Endodermal cell (in vitro differentiated cells): ENCODE data around the gene TRDN. TPM values are rescaled to one million over a fixed set of nuclear protein-coding genes. Genes with fewer than 3 reads are reported as not detected.

Source experiments
- DNase-seq: peaks from one replicate; pipeline ENCODE4 v3.0.0-alpha.2; 2017
- H3K27ac ChIP-seq: 2 replicates; pipeline ENCODE4 v1.5.1; 2013; ENCODE audit warnings: mild to moderate bottlenecking, low read depth, low read length, moderate library complexity
- H3K27me3 ChIP-seq: 2 replicates; pipeline ENCODE4 v1.6.1; 2013; ENCODE audit warnings: mild to moderate bottlenecking, low read length, moderate library complexity; ENCODE audit not compliant: insufficient read depth, control insufficient read depth, poor library complexity, severe bottlenecking
- H3K36me3 ChIP-seq: 2 replicates; pipeline ENCODE4 v1.7.0; 2013; ENCODE audit warnings: mild to moderate bottlenecking, low read length, moderate library complexity; ENCODE audit not compliant: control insufficient read depth, insufficient read depth
- H3K4me1 ChIP-seq: one replicate; pipeline ENCODE4 v1.7.0; 2013; ENCODE audit warnings: low read length; ENCODE audit not compliant: control insufficient read depth, insufficient read depth
- H3K4me3 ChIP-seq: 2 replicates; pipeline ENCODE4 v1.5.1; 2013; ENCODE audit warnings: mild to moderate bottlenecking, low read length, moderate library complexity
- H3K9ac ChIP-seq: 2 replicates; pipeline ENCODE4 v1.6.1; 2013; ENCODE audit warnings: mild to moderate bottlenecking, low read length, moderate library complexity; ENCODE audit not compliant: poor library complexity, severe bottlenecking; ENCODE audit errors: extremely low read depth
- H3K9me3 ChIP-seq: 2 replicates; pipeline ENCODE4 v1.6.1; 2013; ENCODE audit warnings: mild to moderate bottlenecking, low read length, moderate library complexity; ENCODE audit not compliant: control insufficient read depth
- H3K27ac Mint-ChIP-seq: 2 replicates; pipeline ENCODE4 v1.8.0; 2020; ENCODE audit warnings: mixed read lengths
- H3K27me3 Mint-ChIP-seq: 2 replicates; pipeline ENCODE4 v1.8.0; 2021; ENCODE audit warnings: mild to moderate bottlenecking, mixed read lengths; ENCODE audit not compliant: insufficient read depth
- H3K36me3 Mint-ChIP-seq: 2 replicates; pipeline ENCODE4 v1.8.0; 2020; ENCODE audit warnings: low read depth, mixed read lengths
- H3K4me1 Mint-ChIP-seq: 2 replicates; pipeline ENCODE4 v1.8.0; 2020; ENCODE audit warnings: mixed read lengths
- H3K4me3 Mint-ChIP-seq: 2 replicates; pipeline ENCODE4 v1.8.0; 2020; ENCODE audit warnings: mild to moderate bottlenecking, moderate library complexity, mixed read lengths
- H3K9me3 Mint-ChIP-seq: 2 replicates; pipeline ENCODE4 v1.8.0; 2020; ENCODE audit warnings: mild to moderate bottlenecking, mixed read lengths
- CTCF ChIP-seq: fragments of 200-600 bp; sonication (generic); conservative IDR thresholded peaks from 2 replicates; pipeline ENCODE4 v1.5.0; 2021; ENCODE audit warnings: antibody characterized with exemption, mild to moderate bottlenecking
- WGBS, 2 experiments: methylation state at CpG; one replicate each; pipeline versions ENCODE4 v1.1.5 to v1.1.7; 2013; ENCODE audit warnings: missing lambda C conversion rate in 2 of 2, mixed read lengths in 1 of 2; ENCODE audit not compliant: insufficient coverage in 1 of 2, insufficient read length in 1 of 2; 5-methylcytosine and 5-hydroxymethylcytosine counted together
- total RNA-seq, 2 donors: library from RNA; stranded (reverse); fragmentation: NEBNext Ultra II Directional in 1 of 2; extraction: Animal tissue kit (Norgen Biotek cat#: 25700) in 1 of 2; gene quantifications; 2 replicates in 1 of 2; 3 replicates in 1 of 2; pipeline ENCODE4 v1.2.1, GENCODE V29; 2021

Gene TRDN
- total RNA-seq, 2 donors from 2014 or later = 74.4 to 136 TPM

GRCh38 chr6:123398072-123398471, 238.7 kb downstream of the TRDN start:
- H3K27me3 Mint-ChIP-seq = no peaks in the 10 kb centered on the region
- H3K36me3 Mint-ChIP-seq = no peaks in the 10 kb centered on the region
- H3K4me3 Mint-ChIP-seq = no peak overlapping the region
- Histone ChIP-seq H3K27ac (no peak overlapping the region), H3K9ac (no peak overlapping the region), H3K27me3 (no peaks in the 10 kb centered on the region), H3K9me3 (no peaks in the 10 kb centered on the region), H3K4me1 (peaks cover 5% of the 10 kb centered on the region), H3K36me3 (no peaks in the 10 kb centered on the region), H3K4me3 (no peak overlapping the region)
- H3K27ac Mint-ChIP-seq = no peak overlapping the region
- H3K9me3 Mint-ChIP-seq = no peaks in the 10 kb centered on the region
- TF ChIP-seq CTCF = no peak
- WGBS, 2 experiments = 93 to 95% methylated on average over 12 of the region's 12 CpGs
- no peak for DNase-seq
- peaks cover 15% of the 10 kb centered on the region for H3K4me1 Mint-ChIP-seq

GRCh38 chr6:123393331-123393730, 243.4 kb downstream of the TRDN start:
- Histone ChIP-seq H3K27me3 (no peaks in the 10 kb centered on the region), H3K4me1 (peaks cover 5% of the 10 kb centered on the region), H3K9ac (no peak overlapping the region), H3K9me3 (no peaks in the 10 kb centered on the region), H3K27ac (no peak overlapping the region), H3K4me3 (no peak overlapping the region), H3K36me3 (no peaks in the 10 kb centered on the region)
- H3K4me3 Mint-ChIP-seq = no peak overlapping the region
- H3K27ac Mint-ChIP-seq = no peak overlapping the region
- no peaks in the 10 kb centered on the region for H3K9me3 Mint-ChIP-seq
- 57 to 100% methylated on average over 1 of the region's 1 CpG for WGBS, 2 experiments
- DNase-seq = no peak
- H3K27me3 Mint-ChIP-seq = no peaks in the 10 kb centered on the region
- H3K4me1 Mint-ChIP-seq = peaks cover 9% of the 10 kb centered on the region
- peak; percentile 62 for TF ChIP-seq CTCF
- no peaks in the 10 kb centered on the region for H3K36me3 Mint-ChIP-seq

DNA sequence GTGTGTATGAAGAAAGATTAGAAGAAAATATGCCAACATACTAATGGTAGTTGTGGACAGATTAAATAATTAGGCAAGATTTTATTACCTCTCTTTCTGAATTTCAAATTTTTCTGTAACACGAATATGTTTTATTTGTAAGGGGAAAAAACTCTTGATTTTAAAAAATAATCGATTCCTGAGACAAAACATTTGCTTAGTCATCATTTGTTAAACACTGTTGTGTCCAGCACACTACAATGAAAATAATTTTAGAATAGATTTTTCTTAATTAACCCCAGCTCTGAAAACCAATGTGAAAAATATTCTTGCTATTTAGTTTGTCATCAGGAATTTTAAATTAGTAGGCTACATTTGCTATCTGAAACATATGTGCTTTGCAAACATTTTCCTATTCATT, 253.0 kb downstream of the TRDN start:
- Mint-ChIP-seq H3K27me3 (no peaks in the 10 kb centered on the region), H3K36me3 (no peaks in the 10 kb centered on the region), H3K4me1 (no peaks in the 10 kb centered on the region), H3K4me3 (no peak overlapping the region), H3K27ac (no peak overlapping the region), H3K9me3 (no peaks in the 10 kb centered on the region)
- H3K4me3 ChIP-seq = no peak overlapping the region
- H3K4me1 ChIP-seq = no peaks in the 10 kb centered on the region
- H3K9me3 ChIP-seq = no peaks in the 10 kb centered on the region
- no peak overlapping the region for H3K27ac ChIP-seq
- WGBS, 2 experiments = 100% methylated on average over 1 of the region's 2 CpGs; no CpG with 5 or more reads in 1 of the 2 experiments
- H3K9ac ChIP-seq = no peak overlapping the region
- no peak for DNase-seq
- H3K36me3 ChIP-seq = no peaks in the 10 kb centered on the region
- no peak for TF ChIP-seq CTCF
- no peaks in the 10 kb centered on the region for H3K27me3 ChIP-seq
